Esophagus squamous epithelium (tissue), 4 donors: ENCODE data around the gene PTPRG.

Experiments used
- POLR2A ChIP-seq, 4 donors: fragments of 450-650 bp; IDR thresholded peaks; one replicate each; pipeline ENCODE4 v1.6.1; 2017; ENCODE audit warnings: antibody characterized with exemption in 4 of 4, mild to moderate bottlenecking in 4 of 4, moderate library complexity in 3 of 4
- TF ChIP-seq, protein P1 (sequence below), 6 experiments: fragments of 450-650 bp in 4 of 6; fragments of 200-600 bp in 2 of 6; sonication (generic) in 2 of 6; IDR thresholded peaks; one replicate each; pipeline ENCODE4 v1.5.1; 2016 to 2019; ENCODE audit warnings: antibody characterized with exemption in 6 of 6, mild to moderate bottlenecking in 4 of 6, moderate library complexity in 4 of 6

DNA sequence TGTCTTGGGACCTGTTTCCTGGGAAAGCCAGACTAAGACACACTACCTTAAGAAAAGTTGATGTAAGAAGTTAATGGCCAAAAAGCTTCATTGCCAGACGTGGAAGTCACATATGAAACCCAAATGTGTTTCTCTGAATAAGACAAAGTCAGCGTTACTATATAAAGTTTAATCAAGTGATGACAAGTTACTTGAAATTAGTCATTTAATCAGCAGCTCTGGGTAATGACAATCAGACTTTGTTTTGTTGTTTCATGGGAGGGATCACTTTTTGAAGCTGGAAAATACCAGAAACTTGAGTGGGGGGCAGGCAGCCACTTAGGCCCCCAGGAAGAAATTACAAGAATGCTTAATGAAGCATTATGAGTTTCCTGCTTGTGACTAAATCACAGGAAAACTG, 218.6 kb downstream of the PTPRG start:
- TF ChIP-seq POLR2A (IDR thresholded peaks at IDR 0.05), result no peak
- TF ChIP-seq, protein P1, sequence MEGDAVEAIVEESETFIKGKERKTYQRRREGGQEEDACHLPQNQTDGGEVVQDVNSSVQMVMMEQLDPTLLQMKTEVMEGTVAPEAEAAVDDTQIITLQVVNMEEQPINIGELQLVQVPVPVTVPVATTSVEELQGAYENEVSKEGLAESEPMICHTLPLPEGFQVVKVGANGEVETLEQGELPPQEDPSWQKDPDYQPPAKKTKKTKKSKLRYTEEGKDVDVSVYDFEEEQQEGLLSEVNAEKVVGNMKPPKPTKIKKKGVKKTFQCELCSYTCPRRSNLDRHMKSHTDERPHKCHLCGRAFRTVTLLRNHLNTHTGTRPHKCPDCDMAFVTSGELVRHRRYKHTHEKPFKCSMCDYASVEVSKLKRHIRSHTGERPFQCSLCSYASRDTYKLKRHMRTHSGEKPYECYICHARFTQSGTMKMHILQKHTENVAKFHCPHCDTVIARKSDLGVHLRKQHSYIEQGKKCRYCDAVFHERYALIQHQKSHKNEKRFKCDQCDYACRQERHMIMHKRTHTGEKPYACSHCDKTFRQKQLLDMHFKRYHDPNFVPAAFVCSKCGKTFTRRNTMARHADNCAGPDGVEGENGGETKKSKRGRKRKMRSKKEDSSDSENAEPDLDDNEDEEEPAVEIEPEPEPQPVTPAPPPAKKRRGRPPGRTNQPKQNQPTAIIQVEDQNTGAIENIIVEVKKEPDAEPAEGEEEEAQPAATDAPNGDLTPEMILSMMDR (IDR thresholded peaks at IDR 0.05), result no peak
